Nephron (organoid): ENCODE measurements around the gene PDPN.

Experiments used
- H3K27ac Mint-ChIP-seq, 3 experiments: 2 replicates each; pipeline ENCODE4 v1.8.0; 2020; ENCODE audit warnings: mixed read lengths in 3 of 3, mild to moderate bottlenecking in 2 of 3, moderate library complexity in 1 of 3
- H3K27me3 Mint-ChIP-seq: 2 replicates; pipeline ENCODE4 v1.8.0; 2021; ENCODE audit warnings: low read depth, mild to moderate bottlenecking, moderate library complexity, mixed read lengths
- H3K36me3 Mint-ChIP-seq: 2 replicates; pipeline ENCODE4 v1.8.0; 2020; ENCODE audit warnings: low read depth, mixed read lengths
- H3K4me1 Mint-ChIP-seq: 2 replicates; pipeline ENCODE4 v1.8.0; 2020; ENCODE audit warnings: mixed read lengths
- H3K4me3 Mint-ChIP-seq, 3 experiments: 2 replicates each; pipeline ENCODE4 v1.8.0; 2020; ENCODE audit warnings: mild to moderate bottlenecking in 3 of 3, mixed read lengths in 3 of 3, moderate library complexity in 2 of 3
- H3K9me3 Mint-ChIP-seq: 2 replicates; pipeline ENCODE4 v1.8.0; 2020; ENCODE audit warnings: mixed read lengths
- CTCF ChIP-seq, 3 experiments: fragments of 200-600 bp; sonication (generic); IDR thresholded peaks; one replicate each; pipeline ENCODE4 v1.5.0; 2021; ENCODE audit warnings: antibody characterized with exemption in 3 of 3; ENCODE audit not compliant: unreplicated experiment in 3 of 3

The PDPN gene

DNA sequence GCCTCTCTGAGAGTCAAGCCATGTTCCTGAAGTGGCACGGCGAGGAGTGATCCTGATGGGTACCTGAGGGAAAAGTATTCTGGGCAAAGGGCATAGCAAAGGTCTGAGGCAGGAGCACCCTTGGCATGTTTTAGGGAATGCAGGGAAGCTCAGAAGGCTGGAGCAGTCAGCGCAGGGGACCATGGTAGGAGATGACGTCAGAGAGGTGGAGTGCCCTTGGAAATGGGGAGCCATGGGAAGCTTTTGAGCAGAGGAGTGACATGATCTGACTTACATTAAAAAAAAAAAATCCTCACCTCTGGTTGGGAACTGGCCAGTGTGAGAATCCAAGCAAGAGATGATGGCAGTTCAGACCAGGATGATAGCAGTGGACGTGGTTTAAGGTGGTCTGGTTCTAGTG lies 37.2 kb downstream of the PDPN start:
- H3K9me3 Mint-ChIP-seq = no peaks in the 10 kb centered on the region
- H3K36me3 Mint-ChIP-seq = peaks cover 2% of the 10 kb centered on the region
- no peak overlapping the region for H3K27ac Mint-ChIP-seq
- peaks cover 12% of the 10 kb centered on the region for H3K4me1 Mint-ChIP-seq
- H3K4me3 Mint-ChIP-seq = no peak overlapping the region
- H3K27me3 Mint-ChIP-seq = peaks cover 5% of the 10 kb centered on the region
- TF ChIP-seq CTCF (IDR thresholded peaks at IDR 0.05; ENCODE audit: unreplicated experiment in 3 of 3) = no peak

DNA sequence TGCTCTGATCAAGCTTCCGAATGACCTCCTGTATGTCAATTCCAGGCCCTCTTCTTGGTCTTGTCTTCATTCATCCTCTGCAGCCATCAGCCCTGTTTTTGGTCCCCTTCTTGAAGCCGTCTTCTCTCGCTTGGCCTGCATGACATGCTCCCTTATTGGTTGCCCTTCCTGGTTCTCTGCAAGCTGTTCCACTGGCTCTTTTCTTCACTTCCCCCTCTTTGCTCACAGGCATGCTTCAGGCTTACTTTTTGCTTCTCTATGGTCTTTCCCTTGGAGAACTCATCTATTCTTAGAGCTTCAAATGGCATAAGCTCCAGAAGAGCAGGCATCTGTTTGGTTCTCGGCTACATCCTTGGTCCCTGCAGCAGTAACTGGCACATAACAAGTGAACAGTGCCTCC lies 38.8 kb downstream of the PDPN start:
- TF ChIP-seq CTCF (IDR thresholded peaks at IDR 0.05; ENCODE audit: unreplicated experiment in 3 of 3) = no peak
- Mint-ChIP-seq H3K36me3 (no peaks in the 10 kb centered on the region), H3K4me3 (no peak overlapping the region), H3K27me3 (peaks cover 5% of the 10 kb centered on the region), H3K27ac (no peak overlapping the region), H3K9me3 (peaks cover 3% of the 10 kb centered on the region), H3K4me1 (no peaks in the 10 kb centered on the region)

DNA sequence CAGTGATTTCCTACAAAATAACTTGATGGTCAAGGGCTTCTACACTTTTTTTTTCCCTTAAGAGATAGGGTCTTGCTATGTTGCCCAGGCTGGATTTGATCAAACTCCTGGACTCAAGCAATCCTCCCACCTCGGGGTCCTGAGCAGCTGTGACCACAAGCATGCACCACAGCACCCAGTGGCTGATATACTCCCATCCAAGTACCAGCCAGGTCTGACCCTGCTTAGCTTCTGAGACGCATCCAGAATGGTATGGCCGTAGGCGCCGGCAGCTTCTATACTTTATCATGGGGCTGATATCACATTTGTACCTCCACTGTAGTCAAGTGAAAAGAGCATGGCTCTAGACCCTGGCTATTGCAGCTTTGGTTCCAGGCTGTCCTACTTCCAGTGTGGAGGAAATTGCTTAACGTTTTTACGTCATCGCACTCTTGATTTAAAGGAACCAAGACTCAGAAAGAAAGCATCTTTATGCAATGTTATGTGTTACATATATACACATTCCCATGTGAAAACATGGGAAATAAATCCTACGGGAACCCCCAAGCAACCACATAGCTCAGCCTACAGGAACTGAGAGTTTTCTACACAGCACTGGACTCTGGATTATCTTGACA lies 39.5 kb downstream of the PDPN start:
- no peak overlapping the region for H3K4me3 Mint-ChIP-seq
- H3K36me3 Mint-ChIP-seq = no peaks in the 10 kb centered on the region
- no peaks in the 10 kb centered on the region for H3K4me1 Mint-ChIP-seq
- peaks cover 5% of the 10 kb centered on the region for H3K9me3 Mint-ChIP-seq
- no peak overlapping the region for H3K27ac Mint-ChIP-seq
- TF ChIP-seq CTCF (IDR thresholded peaks at IDR 0.05; ENCODE audit: unreplicated experiment in 3 of 3) = no peak
- H3K27me3 Mint-ChIP-seq = peaks cover 5% of the 10 kb centered on the region

DNA sequence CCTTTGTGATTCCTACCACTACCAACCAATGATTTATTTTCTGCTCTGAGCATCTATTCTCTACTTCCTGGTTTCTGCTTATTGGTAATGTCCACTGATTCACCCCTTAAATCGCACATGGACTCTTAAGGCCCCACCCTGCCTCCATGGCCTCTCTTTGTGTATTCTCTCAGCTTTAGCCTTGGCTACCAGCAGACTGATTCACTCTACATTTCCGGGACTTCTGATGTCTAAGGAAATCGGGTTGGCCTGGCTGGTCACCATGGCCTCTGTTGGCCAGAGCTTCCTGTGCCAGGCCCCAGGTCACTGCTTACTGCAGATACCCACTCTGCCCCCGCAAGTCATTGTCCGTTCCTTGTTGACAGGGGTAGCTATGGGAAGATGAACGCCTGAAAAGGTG lies 40.9 kb downstream of the PDPN start:
- Mint-ChIP-seq H3K36me3 (no peaks in the 10 kb centered on the region), H3K27me3 (peaks cover 5% of the 10 kb centered on the region), H3K4me1 (no peaks in the 10 kb centered on the region), H3K9me3 (peaks cover 5% of the 10 kb centered on the region), H3K4me3 (no peak overlapping the region), H3K27ac (no peak overlapping the region)
- TF ChIP-seq CTCF (IDR thresholded peaks at IDR 0.05; ENCODE audit: unreplicated experiment in 3 of 3) = no peak

DNA sequence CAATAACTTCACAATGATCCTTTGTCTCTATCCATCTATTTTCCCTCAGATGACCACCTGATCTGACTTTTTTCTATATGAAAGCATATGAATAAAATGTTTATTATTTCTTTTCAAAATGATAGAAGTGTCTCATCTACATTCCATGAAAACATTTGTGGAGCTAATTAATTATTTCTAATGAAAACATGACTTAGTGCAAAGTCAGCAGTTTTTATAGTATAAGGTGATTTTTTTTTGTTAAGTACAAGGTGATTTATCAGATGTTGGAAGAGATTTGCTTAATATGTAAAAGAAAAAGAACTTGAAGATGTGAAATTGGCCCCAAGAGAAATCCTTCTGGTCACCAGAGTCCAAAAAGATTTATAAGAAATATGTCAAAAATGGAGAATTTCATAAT lies 43.5 kb downstream of the PDPN start:
- no peak overlapping the region for H3K27ac Mint-ChIP-seq
- peaks cover 9% of the 10 kb centered on the region for H3K9me3 Mint-ChIP-seq
- no peak overlapping the region for H3K4me3 Mint-ChIP-seq
- H3K27me3 Mint-ChIP-seq = peaks cover 5% of the 10 kb centered on the region
- no peaks in the 10 kb centered on the region for H3K36me3 Mint-ChIP-seq
- H3K4me1 Mint-ChIP-seq = no peaks in the 10 kb centered on the region
- no peak for TF ChIP-seq CTCF (IDR thresholded peaks at IDR 0.05; ENCODE audit: unreplicated experiment in 3 of 3)

GRCh38 chr1:13628218-13628617 lies 44.6 kb downstream of the PDPN start:
- no peak for TF ChIP-seq CTCF (IDR thresholded peaks at IDR 0.05; ENCODE audit: unreplicated experiment in 3 of 3)
- peaks cover 5% of the 10 kb centered on the region for H3K27me3 Mint-ChIP-seq
- H3K4me3 Mint-ChIP-seq = no peak overlapping the region
- peaks cover 11% of the 10 kb centered on the region for H3K9me3 Mint-ChIP-seq
- no peak overlapping the region for H3K27ac Mint-ChIP-seq
- no peaks in the 10 kb centered on the region for H3K36me3 Mint-ChIP-seq
- no peaks in the 10 kb centered on the region for H3K4me1 Mint-ChIP-seq
